ENCODE measurements around the gene CDH12. TPM values are rescaled to one million over a fixed set of nuclear protein-coding genes. Genes with fewer than 3 reads are reported as not detected.

Gene CDH12
- polyA plus RNA-seq, 2 of the 4 experiments (the other 2 are of a cell fraction) = 0.04 TPM; not detected in 1

GRCh38 chr5:22411554-22412349, 441.4 kb downstream of the CDH12 start (continued):
- TF ChIP-seq NR3C1 (IDR thresholded peaks at IDR 0.05) (no peak), RAD21 (conservative IDR thresholded peaks at IDR 0.05 in 1 of 2, IDR thresholded peaks at IDR 0.05 in 1 of 2) (no peak)

- ChIA-PET POLR2A (no interaction called here), CTCF (no interaction called here)
- WGBS (ENCODE audit: missing lambda C conversion rate) = 4% methylated on average over 3 of the region's 3 CpGs
- H3K4me1 ChIP-seq = no peaks in the 10 kb centered on the region
- no peak for ATAC-seq
- DNase-seq (ENCODE audit: low read depth in 1 of 2, low spot score in 1 of 2) = no peak
- no peaks in the 10 kb centered on the region for H3K9me3 ChIP-seq
- H3K27ac ChIP-seq = no peak overlapping the region
- FAIRE-seq = no peak
- no peak overlapping the region for H3K4me3 ChIP-seq
- no peak overlapping the region for H3K4me2 ChIP-seq
- no peak for TF ChIP-seq JUNB (IDR thresholded peaks at IDR 0.05)
- no peak for TF ChIP-seq HOXA7 (CRISPR knock-in tag; IDR thresholded peaks at IDR 0.05)
- no peak for TF ChIP-seq HES2 (IDR thresholded peaks at IDR 0.05)
- TF ChIP-seq ZC3H11A (IDR thresholded peaks at IDR 0.05) = no peak
- TF ChIP-seq ZSCAN20 (CRISPR knock-in tag; IDR thresholded peaks at IDR 0.05) = no peak
- TF ChIP-seq ZNF302 (CRISPR knock-in tag; IDR thresholded peaks at IDR 0.05) = no peak
- no peak for TF ChIP-seq CEBPB (IDR thresholded peaks at IDR 0.05)
- TF ChIP-seq HEYL (CRISPR knock-in tag; IDR thresholded peaks at IDR 0.05) = no peak
- TF ChIP-seq BHLHE40 (IDR thresholded peaks at IDR 0.05; ENCODE audit: low read depth, low read length) = no peak
- TF ChIP-seq RNF2 (IDR thresholded peaks at IDR 0.05; ENCODE audit: borderline replicate concordance, low read depth) = no peak
- TF ChIP-seq NPAS2 (CRISPR knock-in tag; IDR thresholded peaks at IDR 0.05; ENCODE audit: borderline replicate concordance) = no peak
- TF ChIP-seq POLR2AphosphoS2 (conservative IDR thresholded peaks at IDR 0.05; ENCODE audit: low read length) = no peak
- TF ChIP-seq KDM5A (IDR thresholded peaks at IDR 0.05) = no peak
- TF ChIP-seq HOXB5 (CRISPR knock-in tag; IDR thresholded peaks at IDR 0.05) = no peak
- TF ChIP-seq MYC (IDR thresholded peaks at IDR 0.05; ENCODE audit: borderline replicate concordance, low read length) = no peak
- no peak for TF ChIP-seq PHF8 (IDR thresholded peaks at IDR 0.05; ENCODE audit: borderline replicate concordance, low read depth)
- TF ChIP-seq RAD21 (conservative IDR thresholded peaks at IDR 0.05 in 1 of 2, IDR thresholded peaks at IDR 0.05 in 1 of 2) = no peak
- TF ChIP-seq, protein P1, sequence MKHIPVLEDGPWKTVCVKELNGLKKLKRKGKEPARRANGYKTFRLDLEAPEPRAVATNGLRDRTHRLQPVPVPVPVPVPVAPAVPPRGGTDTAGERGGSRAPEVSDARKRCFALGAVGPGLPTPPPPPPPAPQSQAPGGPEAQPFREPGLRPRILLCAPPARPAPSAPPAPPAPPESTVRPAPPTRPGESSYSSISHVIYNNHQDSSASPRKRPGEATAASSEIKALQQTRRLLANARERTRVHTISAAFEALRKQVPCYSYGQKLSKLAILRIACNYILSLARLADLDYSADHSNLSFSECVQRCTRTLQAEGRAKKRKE (CRISPR knock-in tag; IDR thresholded peaks at IDR 0.05; ENCODE audit: low read depth) = no peak
Observed at GRCh38 chr5:22391956-22392355, 461.2 kb downstream of the CDH12 start.

- H3K4me3 ChIP-seq = no peak overlapping the region
- DNase-seq (ENCODE audit: low read depth in 1 of 2, low spot score in 1 of 2) (no peak), FAIRE-seq (no peak), ATAC-seq (no peak)
- no peak overlapping the region for H3K27ac ChIP-seq
- no peaks in the 10 kb centered on the region for H3K9me3 ChIP-seq
- ChIA-PET CTCF (no interaction called here), POLR2A (no interaction called here)
- H3K4me2 ChIP-seq = no peak overlapping the region
- H3K4me1 ChIP-seq = no peaks in the 10 kb centered on the region
- TF ChIP-seq RNF2 (IDR thresholded peaks at IDR 0.05; ENCODE audit: borderline replicate concordance, low read depth) (no peak), CHD4 (IDR thresholded peaks at IDR 0.05; ENCODE audit: borderline replicate concordance) (no peak), HEYL (CRISPR knock-in tag; IDR thresholded peaks at IDR 0.05) (no peak), HOXA7 (CRISPR knock-in tag; IDR thresholded peaks at IDR 0.05) (no peak), ZC3H11A (IDR thresholded peaks at IDR 0.05) (no peak), KDM5A (IDR thresholded peaks at IDR 0.05) (no peak), EHF (CRISPR knock-in tag; IDR thresholded peaks at IDR 0.05) (no peak)
Observed at GRCh38 chr5:22390888-22391287, 462.3 kb downstream of the CDH12 start.
